ENCODE results near the gene PRKACA.

Gene PRKACA

DNA sequence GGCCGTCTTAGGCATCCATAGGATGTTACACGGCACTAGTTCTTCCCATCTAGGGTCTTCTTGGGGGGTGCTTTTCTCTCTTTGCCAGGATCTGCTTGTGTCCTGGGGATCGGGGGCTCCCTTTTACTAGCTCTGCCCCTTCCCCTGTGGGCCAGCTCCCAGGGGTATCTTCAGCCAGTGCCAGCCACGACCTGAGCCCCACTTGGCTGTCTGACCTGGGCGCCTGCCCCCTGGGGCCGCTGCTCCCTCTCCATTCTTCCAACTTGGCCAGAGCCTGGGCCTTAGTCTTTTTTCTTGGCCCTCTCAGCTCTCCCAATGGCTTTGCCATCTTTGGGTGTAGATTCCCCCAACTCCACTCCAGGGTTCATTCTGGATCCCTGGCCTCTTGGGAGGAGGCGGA lies 3.1 kb downstream of the PRKACA start:
- TF ChIP-seq CTBP1 (IDR thresholded peaks at IDR 0.05; ENCODE audit: borderline replicate concordance) (no peak), SP1 (IDR thresholded peaks at IDR 0.05) (no peak)
- CTCF ChIA-PET = interaction anchor here (0.8 kb wide), 1 partner anchor 19 kb away, joined by 3 read pairs; no protein-coding TSS in a partner anchor
- DNase-seq (ENCODE audit: extremely low spot score) = no peak
- POLR2A ChIA-PET = interaction anchor here (1.1 kb wide), 1 partner anchor 22 kb away, joined by 4 read pairs; the partner anchor contains the start of gene ASF1B

DNA sequence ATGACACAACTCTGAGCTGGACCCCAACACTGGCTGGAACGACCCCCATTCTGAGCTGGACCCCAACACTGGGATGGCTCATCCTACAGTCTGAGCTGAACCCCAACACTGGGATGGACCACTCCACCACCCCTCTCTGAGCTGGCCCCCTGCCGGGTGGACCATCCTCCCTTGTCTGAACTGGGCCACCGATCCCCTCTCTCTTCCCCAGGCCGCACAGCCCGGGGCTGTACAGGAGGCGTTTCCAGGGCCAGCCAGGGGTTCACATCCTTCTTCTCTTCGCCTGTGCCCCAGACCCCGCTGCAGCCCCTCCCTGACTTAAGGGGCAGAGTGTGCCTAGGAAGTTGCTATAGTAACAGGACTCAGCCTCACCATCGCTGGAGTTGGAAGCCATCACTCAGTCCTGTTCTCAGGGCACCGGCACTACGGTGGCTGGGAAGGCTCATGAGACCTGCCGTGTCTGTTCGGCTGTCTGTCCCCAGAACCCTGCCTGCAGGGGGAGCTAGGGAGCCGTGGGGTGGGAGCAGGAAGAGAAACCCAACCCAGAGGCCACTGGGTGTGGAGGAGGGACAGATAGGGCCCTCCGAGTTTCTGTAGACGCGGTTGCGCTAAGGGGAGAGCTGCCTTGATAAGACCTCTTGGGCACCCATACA lies 3.7 kb downstream of the PRKACA start:
- DNase-seq (ENCODE audit: extremely low spot score) = peak; percentile 38
- no peak for TF ChIP-seq SP1 (IDR thresholded peaks at IDR 0.05)
- TF ChIP-seq, protein P1, sequence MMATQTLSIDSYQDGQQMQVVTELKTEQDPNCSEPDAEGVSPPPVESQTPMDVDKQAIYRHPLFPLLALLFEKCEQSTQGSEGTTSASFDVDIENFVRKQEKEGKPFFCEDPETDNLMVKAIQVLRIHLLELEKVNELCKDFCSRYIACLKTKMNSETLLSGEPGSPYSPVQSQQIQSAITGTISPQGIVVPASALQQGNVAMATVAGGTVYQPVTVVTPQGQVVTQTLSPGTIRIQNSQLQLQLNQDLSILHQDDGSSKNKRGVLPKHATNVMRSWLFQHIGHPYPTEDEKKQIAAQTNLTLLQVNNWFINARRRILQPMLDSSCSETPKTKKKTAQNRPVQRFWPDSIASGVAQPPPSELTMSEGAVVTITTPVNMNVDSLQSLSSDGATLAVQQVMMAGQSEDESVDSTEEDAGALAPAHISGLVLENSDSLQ (IDR thresholded peaks at IDR 0.05) = 0 out of 2 replicates have a peak, but pooled peaks have one; percentile 19
- POLR2A ChIA-PET = interaction anchor here (1.1 kb wide), 1 partner anchor 23 kb away, joined by 4 read pairs; the partner anchor contains the start of gene ASF1B
- CTCF ChIA-PET = no interaction called here

DNA sequence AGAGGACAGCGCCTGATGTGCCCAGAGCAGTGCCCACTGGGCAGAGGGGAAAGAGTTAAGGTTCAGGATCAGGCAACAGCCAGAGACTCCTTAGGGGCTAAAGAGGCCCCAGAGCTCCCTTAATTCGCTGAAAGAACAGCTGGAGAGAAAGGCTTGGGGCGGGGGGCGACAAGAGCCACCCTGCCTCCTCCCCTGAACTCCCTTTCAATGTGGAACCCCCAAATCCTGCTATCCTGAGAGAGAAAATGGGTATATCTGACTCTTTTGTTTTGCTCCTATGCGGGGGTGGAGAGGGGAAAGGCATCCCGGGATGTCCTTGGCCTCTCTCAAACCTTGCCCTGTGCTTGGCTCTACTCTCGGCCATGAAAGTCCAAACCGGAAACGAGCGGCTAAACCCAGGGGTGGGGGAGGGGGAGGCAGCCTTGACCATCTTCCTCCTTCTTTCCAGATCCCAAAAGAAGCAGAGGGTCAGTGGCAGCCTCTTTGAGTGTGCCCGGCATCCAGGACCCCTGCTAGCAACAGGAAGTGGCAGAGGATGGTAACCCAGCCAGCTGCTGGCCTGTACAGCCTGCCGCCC lies 4.7 kb downstream of the PRKACA start:
- CTCF ChIA-PET = no interaction called here
- no peak for DNase-seq (ENCODE audit: extremely low spot score)
- POLR2A ChIA-PET = interaction anchor here (1.6 kb wide), 1 partner anchor 9 kb away, joined by 3 read pairs; no protein-coding TSS in a partner anchor
- no peak for TF ChIP-seq L3MBTL2 (conservative IDR thresholded peaks at IDR 0.05)
- TF ChIP-seq SP1 (IDR thresholded peaks at IDR 0.05) = no peak
- no peak for TF ChIP-seq FOXK2 (IDR thresholded peaks at IDR 0.05)
- TF ChIP-seq ZNF384 (IDR thresholded peaks at IDR 0.05) = no peak
- TF ChIP-seq HDGF (IDR thresholded peaks at IDR 0.05; ENCODE audit: borderline replicate concordance) = no peak
- no peak for TF ChIP-seq TARDBP (IDR thresholded peaks at IDR 0.05)
- no peak for TF ChIP-seq FOXM1 (IDR thresholded peaks at IDR 0.05; ENCODE audit: borderline replicate concordance)
- no peak for TF ChIP-seq ELF4 (IDR thresholded peaks at IDR 0.05)
- no peak for TF ChIP-seq CTBP1 (IDR thresholded peaks at IDR 0.05; ENCODE audit: borderline replicate concordance)
- TF ChIP-seq ARNT (IDR thresholded peaks at IDR 0.05) = no peak
- no peak for TF ChIP-seq BHLHE40 (IDR thresholded peaks at IDR 0.05; ENCODE audit: borderline replicate concordance)
- TF ChIP-seq FOXA1 (IDR thresholded peaks at IDR 0.05) = no peak

DNA sequence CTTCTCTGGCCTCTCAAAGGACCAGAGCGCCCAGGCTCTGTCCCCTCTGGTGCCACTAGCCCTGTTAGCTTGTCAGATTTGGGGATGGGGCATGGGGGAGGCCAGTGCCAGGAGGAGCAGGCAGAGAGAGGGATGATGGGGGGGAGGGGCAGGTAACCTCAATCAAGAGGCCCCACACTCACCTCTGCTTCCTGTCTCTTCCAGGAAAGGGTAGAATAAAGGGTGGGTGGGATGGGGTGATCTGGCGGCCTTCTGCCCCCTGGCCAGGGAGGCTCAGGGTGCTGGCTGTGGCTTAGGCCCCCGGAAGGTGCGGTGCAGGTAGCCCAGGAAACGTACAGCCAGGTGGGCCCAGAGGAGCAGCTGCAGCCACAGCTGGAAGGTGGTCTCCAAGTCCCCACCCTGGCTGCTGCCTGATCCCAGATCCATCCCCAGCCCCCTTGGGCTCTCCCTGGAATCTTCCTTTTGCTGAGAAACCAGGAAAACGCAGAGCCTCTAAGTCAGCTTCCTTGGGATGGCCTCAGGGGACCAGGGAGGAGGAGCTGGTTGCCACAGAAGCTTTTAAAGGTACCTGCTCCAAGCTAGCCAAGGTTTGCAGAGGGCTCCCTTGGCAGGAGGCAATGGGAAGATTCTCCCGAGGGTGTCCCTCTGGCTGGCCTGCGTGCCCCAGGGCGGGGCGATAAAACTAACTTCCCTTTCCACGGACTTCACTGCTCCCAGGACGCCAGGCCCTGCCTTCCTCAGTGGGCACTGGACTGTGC lies 5.3 kb downstream of the PRKACA start:
- ChIA-PET POLR2A (interaction anchor here (1.6 kb wide), 1 partner anchor 8 kb away, joined by 3 read pairs; no protein-coding TSS in a partner anchor), CTCF (no interaction called here)
- DNase-seq (ENCODE audit: extremely low spot score) = no peak
- TF ChIP-seq ARNT (IDR thresholded peaks at IDR 0.05) = no peak

DNA sequence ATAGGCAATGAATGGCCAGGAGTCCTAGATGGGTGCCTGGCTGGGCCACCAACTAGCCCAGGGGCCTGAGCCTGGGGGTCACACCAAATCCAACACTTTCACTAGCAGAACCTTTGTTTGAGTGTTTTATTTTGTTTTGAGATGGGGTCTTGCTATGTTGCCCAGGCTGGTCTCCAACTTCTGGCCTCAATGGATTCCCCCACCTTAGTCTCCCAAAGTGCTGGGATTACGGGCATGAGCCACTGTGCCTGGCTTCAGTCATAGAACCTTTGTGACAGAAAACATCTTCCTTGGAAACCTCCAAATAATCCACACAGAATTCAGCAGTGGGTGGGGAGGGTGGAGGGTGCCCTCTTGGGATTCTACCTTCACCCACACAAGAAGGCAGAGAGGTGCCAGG lies 6.1 kb downstream of the PRKACA start:
- POLR2A ChIA-PET = interaction anchor here (1.6 kb wide), 1 partner anchor 25 kb away, joined by 9 read pairs; the partner anchor contains the start of gene ASF1B
- DNase-seq (ENCODE audit: extremely low spot score) = no peak
- no peak for TF ChIP-seq LEF1 (IDR thresholded peaks at IDR 0.05; ENCODE audit: borderline replicate concordance)
- no peak for TF ChIP-seq CTBP1 (IDR thresholded peaks at IDR 0.05; ENCODE audit: borderline replicate concordance)
- no peak for TF ChIP-seq ELF4 (IDR thresholded peaks at IDR 0.05)
- TF ChIP-seq HDGF (IDR thresholded peaks at IDR 0.05; ENCODE audit: borderline replicate concordance) = no peak
- TF ChIP-seq FOXK2 (IDR thresholded peaks at IDR 0.05) = no peak
- no peak for TF ChIP-seq FOXM1 (IDR thresholded peaks at IDR 0.05; ENCODE audit: borderline replicate concordance)
- no peak for TF ChIP-seq NFRKB (IDR thresholded peaks at IDR 0.05)
- TF ChIP-seq SP1 (IDR thresholded peaks at IDR 0.05) = no peak
- TF ChIP-seq SUZ12 (IDR thresholded peaks at IDR 0.05) = no peak
- no peak for TF ChIP-seq ARNT (IDR thresholded peaks at IDR 0.05)
- no peak for TF ChIP-seq BHLHE40 (IDR thresholded peaks at IDR 0.05; ENCODE audit: borderline replicate concordance)
- no peak for TF ChIP-seq TARDBP (IDR thresholded peaks at IDR 0.05)
- no peak for TF ChIP-seq FOXA1 (IDR thresholded peaks at IDR 0.05)
- TF ChIP-seq L3MBTL2 (conservative IDR thresholded peaks at IDR 0.05) = no peak
- no peak for TF ChIP-seq ZNF384 (IDR thresholded peaks at IDR 0.05)
- TF ChIP-seq, protein P1 (IDR thresholded peaks at IDR 0.05) = no peak

DNA sequence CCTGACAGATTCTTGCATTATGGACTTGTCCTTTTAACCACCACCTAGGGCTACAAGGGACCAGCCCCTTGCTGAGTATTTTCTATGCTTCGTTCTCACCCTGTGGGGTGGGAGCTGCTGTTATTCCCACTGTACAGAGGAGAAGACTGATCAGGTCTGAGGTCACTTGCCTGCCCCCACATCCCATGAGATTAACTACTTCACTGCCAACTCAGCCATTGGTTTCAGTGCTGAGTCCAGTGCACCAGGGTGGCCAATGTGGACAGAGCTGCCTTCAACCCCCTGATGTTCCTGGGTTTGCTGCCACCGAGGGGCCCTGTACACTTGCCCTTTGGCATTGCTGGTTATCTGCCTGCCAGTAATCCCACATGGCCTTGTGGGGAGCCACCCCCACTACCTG lies 6.9 kb downstream of the PRKACA start:
- no peak for DNase-seq (ENCODE audit: extremely low spot score)
- ChIA-PET POLR2A (interaction anchor here (1.6 kb wide), 1 partner anchor 26 kb away, joined by 9 read pairs; the partner anchor contains the start of gene ASF1B), CTCF (no interaction called here)
- TF ChIP-seq FOXK2 (IDR thresholded peaks at IDR 0.05) (no peak), CTBP1 (IDR thresholded peaks at IDR 0.05; ENCODE audit: borderline replicate concordance) (no peak), HDGF (IDR thresholded peaks at IDR 0.05; ENCODE audit: borderline replicate concordance) (no peak), ARNT (IDR thresholded peaks at IDR 0.05) (no peak), ELF4 (IDR thresholded peaks at IDR 0.05) (no peak), LEF1 (IDR thresholded peaks at IDR 0.05; ENCODE audit: borderline replicate concordance) (no peak), BHLHE40 (IDR thresholded peaks at IDR 0.05; ENCODE audit: borderline replicate concordance) (no peak), SP1 (IDR thresholded peaks at IDR 0.05) (no peak), FOXM1 (IDR thresholded peaks at IDR 0.05; ENCODE audit: borderline replicate concordance) (no peak), NFRKB (IDR thresholded peaks at IDR 0.05) (no peak), SUZ12 (IDR thresholded peaks at IDR 0.05) (no peak), ZNF384 (IDR thresholded peaks at IDR 0.05) (no peak), TARDBP (IDR thresholded peaks at IDR 0.05) (no peak), L3MBTL2 (conservative IDR thresholded peaks at IDR 0.05) (no peak), FOXA1 (IDR thresholded peaks at IDR 0.05) (no peak)
- TF ChIP-seq, protein P1 (IDR thresholded peaks at IDR 0.05) = no peak

More for the DNA sequence above, 6.1 kb downstream of the PRKACA start:
- CTCF ChIA-PET = no interaction called here
